ENCODE data around the gene NOL4L.

The NOL4L gene

GRCh38 chr20:32447136-32448027 lies 137.8 kb downstream of the NOL4L start:
- DNase-seq (ENCODE audit: low read depth in 2 of 2): no peak

- no peak for DNase-seq (ENCODE audit: low read depth in 2 of 2)
Observed at GRCh38 chr20:32446301-32447100, 138.6 kb downstream of the NOL4L start.

- DNase-seq (ENCODE audit: low read depth in 2 of 2): no peak
Observed at GRCh38 chr20:32445539-32446273, 139.4 kb downstream of the NOL4L start.

GRCh38 chr20:32444474-32445220 lies 140.5 kb downstream of the NOL4L start:
- no peak for DNase-seq (ENCODE audit: low read depth in 2 of 2)

- DNase-seq (ENCODE audit: low read depth in 2 of 2): no peak
Observed at GRCh38 chr20:32443386-32443974, 141.7 kb downstream of the NOL4L start.

GRCh38 chr20:32442630-32443373 lies 142.3 kb downstream of the NOL4L start:
- no peak for DNase-seq (ENCODE audit: low read depth in 2 of 2)

- DNase-seq (ENCODE audit: low read depth in 2 of 2): no peak
Observed at GRCh38 chr20:32441638-32442037, 143.5 kb downstream of the NOL4L start.

- no peak for DNase-seq (ENCODE audit: low read depth in 2 of 2)
Observed at GRCh38 chr20:32440758-32441078, 144.4 kb downstream of the NOL4L start.

- no peak for DNase-seq (ENCODE audit: low read depth in 2 of 2)
Observed at GRCh38 chr20:32440069-32440757, 144.9 kb downstream of the NOL4L start.

- no peak for DNase-seq (ENCODE audit: low read depth in 2 of 2)
Observed at GRCh38 chr20:32439132-32439829, 145.9 kb downstream of the NOL4L start.

- no peak for DNase-seq (ENCODE audit: low read depth in 2 of 2)
Observed at GRCh38 chr20:32438331-32438858, 146.7 kb downstream of the NOL4L start.

- DNase-seq (ENCODE audit: low read depth in 2 of 2): no peak
Observed at GRCh38 chr20:32437391-32438074, 147.6 kb downstream of the NOL4L start.

- DNase-seq (ENCODE audit: low read depth in 2 of 2): no peak
Observed at GRCh38 chr20:32436968-32437367, 148.2 kb downstream of the NOL4L start.

- DNase-seq (ENCODE audit: low read depth in 2 of 2): no peak
Observed at GRCh38 chr20:32436142-32436861, 148.8 kb downstream of the NOL4L start.

GRCh38 chr20:32435449-32436107 lies 149.6 kb downstream of the NOL4L start:
- no peak for DNase-seq (ENCODE audit: low read depth in 2 of 2)

GRCh38 chr20:32434434-32434833 lies 150.7 kb downstream of the NOL4L start:
- DNase-seq (ENCODE audit: low read depth in 2 of 2): no peak

Data from stimulated activated CD8-positive, alpha-beta memory T cell treated with anti-CD3 and anti-CD28 coated beads, Interleukin-2, amount 100 ng/mL, for 1 hour (primary cell).